GM12878 (cell line): ENCODE measurements around the gene NKIRAS1.

ENCODE experiments used
- CTCF ChIP-seq, 3 experiments: IDR thresholded peaks in 2 of 3; conservative IDR thresholded peaks in 1 of 3; 2 replicates each; pipeline ENCODE4 v1.5.1; 2011; ENCODE audit warnings: low read depth in 3 of 3, low read length in 3 of 3, mild to moderate bottlenecking in 3 of 3, control low read depth in 2 of 3, moderate library complexity in 2 of 3, inconsistent platforms in 1 of 3, mixed read lengths in 1 of 3; ENCODE audit not compliant: control insufficient read depth in 2 of 3, insufficient read depth in 1 of 3; ENCODE audit errors: extremely low read depth in 1 of 3
- TF ChIP-seq, protein P1 (sequence below): fragments of 450-650 bp; IDR thresholded peaks from 2 replicates; pipeline ENCODE4 v1.6.1; 2017; ENCODE audit warnings: mild to moderate bottlenecking, moderate library complexity

DNA sequence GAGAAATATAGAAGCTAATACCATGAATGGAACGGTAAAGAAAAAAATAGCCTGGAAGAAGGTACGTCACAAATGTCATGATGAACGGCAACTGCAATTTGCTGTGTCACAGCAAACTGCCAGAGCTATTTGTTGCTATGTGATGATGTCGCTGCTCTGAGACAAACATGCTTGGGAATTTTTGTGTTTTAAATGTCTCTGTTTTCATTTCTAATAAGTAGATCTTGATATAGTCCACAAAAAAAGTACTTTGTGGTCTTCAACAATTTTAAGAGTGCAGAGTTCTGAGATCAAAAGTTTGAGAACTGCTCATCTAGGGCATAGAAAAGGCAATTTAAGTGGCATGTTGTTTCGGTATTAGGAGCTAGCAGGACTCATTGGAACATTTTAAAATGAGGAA is 24.0 kb upstream of the NKIRAS1 start:
- TF ChIP-seq, protein P1, sequence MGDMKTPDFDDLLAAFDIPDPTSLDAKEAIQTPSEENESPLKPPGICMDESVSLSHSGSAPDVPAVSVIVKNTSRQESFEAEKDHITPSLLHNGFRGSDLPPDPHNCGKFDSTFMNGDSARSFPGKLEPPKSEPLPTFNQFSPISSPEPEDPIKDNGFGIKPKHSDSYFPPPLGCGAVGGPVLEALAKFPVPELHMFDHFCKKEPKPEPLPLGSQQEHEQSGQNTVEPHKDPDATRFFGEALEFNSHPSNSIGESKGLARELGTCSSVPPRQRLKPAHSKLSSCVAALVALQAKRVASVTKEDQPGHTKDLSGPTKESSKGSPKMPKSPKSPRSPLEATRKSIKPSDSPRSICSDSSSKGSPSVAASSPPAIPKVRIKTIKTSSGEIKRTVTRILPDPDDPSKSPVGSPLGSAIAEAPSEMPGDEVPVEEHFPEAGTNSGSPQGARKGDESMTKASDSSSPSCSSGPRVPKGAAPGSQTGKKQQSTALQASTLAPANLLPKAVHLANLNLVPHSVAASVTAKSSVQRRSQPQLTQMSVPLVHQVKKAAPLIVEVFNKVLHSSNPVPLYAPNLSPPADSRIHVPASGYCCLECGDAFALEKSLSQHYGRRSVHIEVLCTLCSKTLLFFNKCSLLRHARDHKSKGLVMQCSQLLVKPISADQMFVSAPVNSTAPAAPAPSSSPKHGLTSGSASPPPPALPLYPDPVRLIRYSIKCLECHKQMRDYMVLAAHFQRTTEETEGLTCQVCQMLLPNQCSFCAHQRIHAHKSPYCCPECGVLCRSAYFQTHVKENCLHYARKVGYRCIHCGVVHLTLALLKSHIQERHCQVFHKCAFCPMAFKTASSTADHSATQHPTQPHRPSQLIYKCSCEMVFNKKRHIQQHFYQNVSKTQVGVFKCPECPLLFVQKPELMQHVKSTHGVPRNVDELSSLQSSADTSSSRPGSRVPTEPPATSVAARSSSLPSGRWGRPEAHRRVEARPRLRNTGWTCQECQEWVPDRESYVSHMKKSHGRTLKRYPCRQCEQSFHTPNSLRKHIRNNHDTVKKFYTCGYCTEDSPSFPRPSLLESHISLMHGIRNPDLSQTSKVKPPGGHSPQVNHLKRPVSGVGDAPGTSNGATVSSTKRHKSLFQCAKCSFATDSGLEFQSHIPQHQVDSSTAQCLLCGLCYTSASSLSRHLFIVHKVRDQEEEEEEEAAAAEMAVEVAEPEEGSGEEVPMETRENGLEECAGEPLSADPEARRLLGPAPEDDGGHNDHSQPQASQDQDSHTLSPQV: no peak
- TF ChIP-seq CTCF (IDR thresholded peaks at IDR 0.05 in 2 of 3, conservative IDR thresholded peaks at IDR 0.05 in 1 of 3; ENCODE audit: control insufficient read depth in 2 of 3, extremely low read depth in 1 of 3, insufficient read depth in 1 of 3, low read depth in 3 of 3, low read length in 3 of 3): no peak
